ENCODE measurements around the gene GAS7. TPM values are rescaled to one million over a fixed set of nuclear protein-coding genes. Genes with fewer than 3 reads are reported as not detected.

The GAS7 gene
- total and polyA plus RNA-seq, 9 of the 15 experiments (the other 6 are each of a cell fraction or from before 2014, with no cell fraction given) = 0.11 to 0.33 TPM; not detected in 7

- DNase-seq (ENCODE audit: extremely low read depth in 1 of 4, low spot score in 3 of 4) = no peak
- no peak for ATAC-seq
- BruUV-seq (replicated peaks) = no TSS peak
These were observed 223.7 kb downstream of the GAS7 start for GRCh38 chr17:9974448-9975381.

More at GRCh38 chr17:9974448-9975381, 223.7 kb downstream of the GAS7 start:
- Histone ChIP-seq H4K20me1 (replicated peaks; ENCODE audit: control insufficient read depth, insufficient read depth, low read length) (no peaks in the 10 kb centered on the region), H3K27ac (ENCODE audit: extremely low read depth, low read depth, low read length) (no peak overlapping the region), H3K9me1 (ENCODE audit: control insufficient read depth, insufficient read depth, low read length) (no peaks in the 10 kb centered on the region), H3K79me2 (ENCODE audit: control insufficient read depth, insufficient read depth, low read length) (no peaks in the 10 kb centered on the region), H3K4me1 (replicated peaks in 1 of 2; ENCODE audit: control insufficient read depth in 2 of 2, insufficient read depth in 2 of 2, low read length in 2 of 2) (no peaks in the 10 kb centered on the region), H3K36me3 (ENCODE audit: control insufficient read depth, insufficient read depth, low read length) (no peaks in the 10 kb centered on the region), H3K27me3 (ENCODE audit: control insufficient read depth in 2 of 2, insufficient read depth in 2 of 2, low read length in 2 of 2) (peaks cover 0 to 16% of the 10 kb centered on the region in 2 experiments; a peak in 1 of 5 replicates), H2AFZ (ENCODE audit: low read depth, low read length) (no peak overlapping the region), H3K9ac (ENCODE audit: insufficient read depth in 1 of 2, low read depth in 2 of 2, low read length in 2 of 2) (no peak overlapping the region), H3K4me2 (ENCODE audit: insufficient read depth, low read length) (no peak overlapping the region), H3K4me3 (no peak overlapping the region), H3K9me3 (replicated peaks; ENCODE audit: control insufficient read depth, insufficient read depth, low read depth, low read length) (no peaks in the 10 kb centered on the region)
- FAIRE-seq = no peak
- no peak for TF ChIP-seq RUNX1 (IDR thresholded peaks at IDR 0.05; ENCODE audit: low read depth)
- no peak for TF ChIP-seq RBBP5 (IDR thresholded peaks at IDR 0.05; ENCODE audit: borderline replicate concordance, insufficient read depth, low read length, poor library complexity, severe bottlenecking)
- TF ChIP-seq PCBP2 (IDR thresholded peaks at IDR 0.05; ENCODE audit: low read depth, low read length, poor library complexity, severe bottlenecking) = no peak
- no peak for TF ChIP-seq HCFC1 (IDR thresholded peaks at IDR 0.05; ENCODE audit: low read depth, low read length)
- no peak for TF ChIP-seq FIP1L1 (IDR thresholded peaks at IDR 0.05; ENCODE audit: low read depth, low read length, poor library complexity, severe bottlenecking)
- TF ChIP-seq ZNF23 (CRISPR knock-in tag; IDR thresholded peaks at IDR 0.05) = no peak
- TF ChIP-seq, protein P1, sequence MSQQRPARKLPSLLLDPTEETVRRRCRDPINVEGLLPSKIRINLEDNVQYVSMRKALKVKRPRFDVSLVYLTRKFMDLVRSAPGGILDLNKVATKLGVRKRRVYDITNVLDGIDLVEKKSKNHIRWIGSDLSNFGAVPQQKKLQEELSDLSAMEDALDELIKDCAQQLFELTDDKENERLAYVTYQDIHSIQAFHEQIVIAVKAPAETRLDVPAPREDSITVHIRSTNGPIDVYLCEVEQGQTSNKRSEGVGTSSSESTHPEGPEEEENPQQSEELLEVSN (IDR thresholded peaks at IDR 0.05; ENCODE audit: borderline replicate concordance in 1 of 2, extremely low read depth in 1 of 2, insufficient read depth in 1 of 2, insufficient read length in 1 of 2, low read depth in 1 of 2, low read length in 1 of 2, poor library complexity in 1 of 2, severe bottlenecking in 1 of 2) = no peak
- no peak for TF ChIP-seq HNRNPUL1 (IDR thresholded peaks at IDR 0.05; ENCODE audit: low read length)
- TF ChIP-seq TFE3 (CRISPR knock-in tag; IDR thresholded peaks at IDR 0.05) = no peak
- no peak for TF ChIP-seq CC2D1A (IDR thresholded peaks at IDR 0.05)
- TF ChIP-seq ARNT (IDR thresholded peaks at IDR 0.05) = no peak
- TF ChIP-seq, protein P2, sequence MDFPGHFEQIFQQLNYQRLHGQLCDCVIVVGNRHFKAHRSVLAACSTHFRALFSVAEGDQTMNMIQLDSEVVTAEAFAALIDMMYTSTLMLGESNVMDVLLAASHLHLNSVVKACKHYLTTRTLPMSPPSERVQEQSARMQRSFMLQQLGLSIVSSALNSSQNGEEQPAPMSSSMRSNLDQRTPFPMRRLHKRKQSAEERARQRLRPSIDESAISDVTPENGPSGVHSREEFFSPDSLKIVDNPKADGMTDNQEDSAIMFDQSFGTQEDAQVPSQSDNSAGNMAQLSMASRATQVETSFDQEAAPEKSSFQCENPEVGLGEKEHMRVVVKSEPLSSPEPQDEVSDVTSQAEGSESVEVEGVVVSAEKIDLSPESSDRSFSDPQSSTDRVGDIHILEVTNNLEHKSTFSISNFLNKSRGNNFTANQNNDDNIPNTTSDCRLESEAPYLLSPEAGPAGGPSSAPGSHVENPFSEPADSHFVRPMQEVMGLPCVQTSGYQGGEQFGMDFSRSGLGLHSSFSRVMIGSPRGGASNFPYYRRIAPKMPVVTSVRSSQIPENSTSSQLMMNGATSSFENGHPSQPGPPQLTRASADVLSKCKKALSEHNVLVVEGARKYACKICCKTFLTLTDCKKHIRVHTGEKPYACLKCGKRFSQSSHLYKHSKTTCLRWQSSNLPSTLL (IDR thresholded peaks at IDR 0.05) = no peak
- WGBS (ENCODE audit: insufficient coverage, low coverage, missing lambda C conversion rate) = 0% methylated on average over 5 of the region's 16 CpGs
- in situ Hi-C loops (cut with MboI) = no loop called here
- ChIA-PET CTCF (ENCODE audit: low intra/inter-chr PET ratio) (no interaction called here), POLR2A (no interaction called here)
- intact Hi-C loops (cut with micrococcal nuclease) = no loop called here
